A204.1 (cell line): Measurements from ENCODE around the gene EPYC.

Source experiments
- FAIRE-seq: peaks from 2 replicates; lab custom pipeline; 2012; peaks lifted over from hg19 to GRCh38; lab: Jason Lieb, UNC

Gene EPYC

DNA sequence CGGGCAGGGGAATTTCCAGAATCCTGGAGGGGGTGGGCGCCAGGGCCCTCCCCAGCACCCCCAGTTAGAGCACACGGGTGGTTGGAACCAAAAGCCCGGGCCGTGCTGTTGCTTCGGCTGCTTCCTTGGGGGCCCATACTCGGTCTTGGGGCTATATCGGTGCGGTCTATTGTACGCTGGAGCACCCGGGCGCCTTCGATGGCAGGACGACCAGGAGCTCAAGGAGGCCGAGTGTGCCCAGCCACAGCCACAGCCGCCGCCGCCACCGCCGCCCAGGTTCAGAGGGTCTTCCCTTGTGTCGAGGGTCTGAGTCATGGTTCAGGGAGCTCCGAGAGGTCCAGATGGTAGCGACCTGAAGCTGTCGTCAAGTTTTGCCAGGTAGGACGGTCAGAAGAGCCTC is 50.3 kb downstream of the EPYC start:
- no peak for FAIRE-seq

DNA sequence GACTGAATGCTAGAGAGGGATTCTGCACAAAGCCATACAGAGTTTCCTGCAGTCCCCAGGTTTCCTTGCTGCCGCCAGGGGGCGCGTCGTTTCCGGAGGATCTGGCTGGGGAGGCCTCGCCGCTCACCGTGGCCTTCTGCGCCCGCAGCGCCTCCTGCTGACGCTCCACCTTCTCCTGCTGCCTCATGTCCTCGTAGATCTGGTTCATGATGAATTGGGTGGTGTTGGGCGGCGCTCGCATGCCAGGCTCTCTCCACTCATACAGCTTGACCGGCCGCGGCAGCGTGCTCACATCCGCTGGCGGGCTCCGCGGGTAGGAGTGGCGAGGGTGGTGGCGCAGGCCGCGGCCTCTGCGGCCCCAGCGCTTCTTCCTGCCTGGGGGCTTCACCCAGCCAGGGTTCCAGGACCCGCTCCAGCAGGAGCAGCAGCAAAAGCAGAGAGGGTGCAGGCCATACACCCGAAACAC is 50.8 kb downstream of the EPYC start:
- no peak for FAIRE-seq

DNA sequence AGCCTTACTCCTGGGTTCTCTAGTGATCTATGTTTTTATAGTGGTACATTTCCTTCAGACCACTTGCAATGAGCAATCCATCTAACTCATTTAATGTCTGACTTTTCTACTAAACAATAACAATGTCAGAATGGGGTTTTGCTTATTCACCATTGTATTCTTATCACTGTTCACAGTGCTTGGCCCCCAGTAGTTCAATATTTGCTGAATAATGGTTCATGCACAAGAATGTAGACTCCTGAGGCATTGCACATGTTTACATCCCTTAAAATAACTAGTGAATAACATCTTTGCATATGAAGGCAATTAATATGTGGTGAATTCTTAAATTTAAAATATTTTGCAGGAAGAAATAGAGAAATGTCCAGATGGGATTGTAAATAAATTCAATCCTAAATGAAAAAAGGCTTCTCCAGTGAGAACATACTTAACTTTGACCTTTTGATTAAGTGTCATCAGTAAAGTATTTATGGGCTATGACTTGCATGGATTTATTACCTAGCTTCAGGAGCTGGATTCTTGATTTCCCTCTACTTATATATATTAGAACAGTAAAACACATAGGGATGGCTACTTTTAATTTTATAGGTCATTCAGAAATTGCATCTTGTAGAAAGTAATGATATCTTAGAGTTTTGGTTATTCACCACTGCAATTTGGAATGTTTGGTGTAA is 53.2 kb downstream of the EPYC start:
- no peak for FAIRE-seq

DNA sequence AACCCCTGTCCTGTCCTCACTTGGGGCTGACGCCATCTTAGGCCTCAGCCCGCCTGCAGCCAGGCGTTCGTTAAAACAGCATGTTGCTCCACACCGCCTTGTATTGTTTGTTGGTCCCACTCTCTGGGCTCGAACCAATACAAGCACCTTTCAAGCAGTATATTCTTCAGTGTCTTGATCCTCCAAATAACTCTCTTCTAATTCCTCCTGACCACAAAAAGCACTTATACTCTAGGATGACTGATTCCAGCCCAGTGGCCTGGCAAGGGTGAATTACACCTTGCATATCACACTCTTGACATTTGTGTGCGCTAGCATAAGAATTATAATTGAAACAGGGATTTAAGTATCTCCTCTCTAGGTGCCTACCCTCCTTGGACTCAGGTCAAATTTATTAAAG is 56.9 kb downstream of the EPYC start:
- no peak for FAIRE-seq

DNA sequence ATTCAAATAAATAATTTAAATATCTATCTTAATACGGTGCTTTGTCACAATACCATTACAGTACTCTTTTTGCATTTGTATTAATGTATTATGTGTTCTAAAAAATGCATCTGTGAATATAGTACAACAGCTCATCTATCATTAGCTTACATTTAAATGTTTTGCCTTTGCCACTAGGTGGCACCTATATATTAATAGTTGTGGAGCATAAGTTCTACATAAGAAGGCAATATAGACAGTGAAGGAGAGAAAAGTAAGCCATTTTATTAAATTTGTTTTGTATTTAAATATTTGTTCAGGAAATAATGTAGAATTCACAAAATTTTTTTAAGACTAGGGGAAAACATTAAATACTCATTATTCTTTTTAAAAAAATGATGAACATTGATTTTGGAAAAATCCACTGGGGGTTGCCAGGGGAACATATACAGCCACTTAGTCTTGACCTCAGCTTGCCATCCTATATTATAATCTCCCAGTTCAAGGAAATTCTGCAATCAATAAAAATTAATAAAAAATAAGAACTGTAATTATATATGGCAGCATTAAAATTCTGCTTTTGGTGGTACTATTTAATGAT is 59.6 kb downstream of the EPYC start:
- peak; percentile 97 for FAIRE-seq

DNA sequence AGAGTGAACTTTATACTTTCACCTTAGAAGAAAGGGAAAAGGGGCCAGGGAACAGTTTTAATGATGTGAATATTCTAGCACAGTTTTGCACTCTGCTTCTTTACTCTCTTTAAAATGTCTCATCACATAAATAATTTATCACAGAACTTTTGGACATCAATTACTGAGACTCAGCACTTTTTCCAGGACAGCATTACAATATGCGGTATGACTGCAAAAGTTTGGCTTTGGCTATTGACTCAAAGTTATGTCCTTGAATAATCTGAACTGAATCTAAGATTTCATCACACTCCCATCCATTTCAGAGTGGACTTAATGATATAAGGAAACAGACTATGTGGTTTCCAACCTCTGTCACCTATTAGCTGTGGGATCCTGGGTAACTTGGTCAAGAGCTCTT is 61.5 kb downstream of the EPYC start:
- no peak for FAIRE-seq

DNA sequence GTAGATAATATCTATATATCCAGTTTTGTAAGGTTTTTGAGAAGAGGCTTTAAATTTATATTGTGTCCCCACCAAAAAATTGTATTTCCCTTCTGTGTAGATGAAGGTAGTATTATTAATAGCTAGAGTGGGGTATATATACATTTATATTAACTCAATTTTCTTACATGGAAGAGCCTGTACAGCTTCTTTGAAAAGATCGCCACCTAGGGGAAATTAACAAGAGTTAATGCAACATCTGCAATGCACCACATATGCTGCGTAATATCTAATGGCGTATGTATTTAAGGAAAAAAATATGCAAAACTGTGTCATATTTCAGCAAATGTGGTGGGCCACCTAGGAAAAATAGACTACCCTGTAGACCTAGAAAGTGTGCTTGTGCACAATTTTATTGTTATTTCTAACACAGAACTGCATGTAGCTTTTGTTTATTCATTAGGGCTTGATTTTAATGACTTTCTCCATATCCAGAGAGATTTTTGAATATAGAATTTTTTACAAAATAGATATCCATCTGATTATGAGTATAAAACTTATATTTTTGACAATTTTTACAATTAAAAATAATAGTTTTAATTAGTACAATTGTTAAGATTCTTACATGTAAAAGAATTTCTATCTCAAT is 63.8 kb downstream of the EPYC start:
- peak; percentile 85 for FAIRE-seq

DNA sequence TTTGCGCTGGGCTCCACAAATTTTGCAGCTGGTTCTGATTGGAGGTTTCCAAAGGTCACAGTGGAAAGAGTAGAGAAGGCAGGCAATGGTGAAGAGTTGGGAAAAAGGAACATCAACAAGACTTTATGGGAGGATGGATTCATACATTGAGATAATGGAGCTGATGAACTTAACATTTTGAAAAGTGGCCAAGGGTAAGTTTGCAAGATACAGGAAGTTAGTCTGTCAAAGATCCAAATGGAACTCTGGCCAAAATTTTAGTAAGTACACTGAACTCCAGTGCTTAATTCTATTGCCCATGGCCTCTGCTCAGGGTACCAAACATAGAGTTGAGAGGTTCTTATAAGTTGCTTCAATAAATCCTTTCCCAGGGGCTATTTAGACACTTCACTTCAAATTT is 65.4 kb downstream of the EPYC start:
- no peak for FAIRE-seq

DNA sequence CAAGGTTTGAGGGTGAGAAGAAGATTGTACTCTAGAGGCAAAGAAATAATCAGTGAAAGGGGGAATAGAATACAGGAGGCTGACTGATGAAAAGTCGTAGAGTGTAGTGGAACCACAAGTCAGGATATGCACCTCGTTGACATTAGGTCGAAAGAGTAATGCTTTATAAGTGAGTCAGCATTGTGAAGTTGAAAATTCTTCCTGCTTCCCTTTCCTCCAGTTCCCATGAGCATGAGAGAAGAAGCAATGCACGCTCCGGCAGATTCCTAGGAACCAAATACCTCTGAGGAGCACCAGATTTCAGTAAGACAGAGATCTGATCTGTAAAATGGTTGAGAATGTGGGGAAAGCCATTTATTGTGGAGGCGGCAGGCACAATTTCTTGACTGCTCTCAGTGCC is 66.3 kb downstream of the EPYC start:
- no peak for FAIRE-seq

DNA sequence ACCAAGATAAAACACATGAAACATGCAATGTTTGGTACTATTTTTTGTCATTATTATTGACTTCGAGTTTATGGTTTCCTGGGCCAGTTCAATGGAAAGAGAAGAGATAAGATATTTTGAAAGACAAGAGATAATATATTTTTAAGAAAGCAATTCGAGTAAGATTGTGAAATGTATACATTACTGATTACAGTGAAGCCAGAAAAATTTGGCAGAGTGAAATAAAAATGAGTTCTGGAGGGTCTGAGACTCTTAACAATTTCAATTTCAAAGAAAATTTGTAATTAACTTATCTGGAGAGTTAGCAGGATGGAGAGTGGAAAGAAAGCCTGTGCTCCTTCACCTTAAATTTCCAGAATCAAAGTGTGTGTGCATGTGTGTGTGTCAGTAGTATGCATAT is 67.1 kb downstream of the EPYC start:
- no peak for FAIRE-seq

DNA sequence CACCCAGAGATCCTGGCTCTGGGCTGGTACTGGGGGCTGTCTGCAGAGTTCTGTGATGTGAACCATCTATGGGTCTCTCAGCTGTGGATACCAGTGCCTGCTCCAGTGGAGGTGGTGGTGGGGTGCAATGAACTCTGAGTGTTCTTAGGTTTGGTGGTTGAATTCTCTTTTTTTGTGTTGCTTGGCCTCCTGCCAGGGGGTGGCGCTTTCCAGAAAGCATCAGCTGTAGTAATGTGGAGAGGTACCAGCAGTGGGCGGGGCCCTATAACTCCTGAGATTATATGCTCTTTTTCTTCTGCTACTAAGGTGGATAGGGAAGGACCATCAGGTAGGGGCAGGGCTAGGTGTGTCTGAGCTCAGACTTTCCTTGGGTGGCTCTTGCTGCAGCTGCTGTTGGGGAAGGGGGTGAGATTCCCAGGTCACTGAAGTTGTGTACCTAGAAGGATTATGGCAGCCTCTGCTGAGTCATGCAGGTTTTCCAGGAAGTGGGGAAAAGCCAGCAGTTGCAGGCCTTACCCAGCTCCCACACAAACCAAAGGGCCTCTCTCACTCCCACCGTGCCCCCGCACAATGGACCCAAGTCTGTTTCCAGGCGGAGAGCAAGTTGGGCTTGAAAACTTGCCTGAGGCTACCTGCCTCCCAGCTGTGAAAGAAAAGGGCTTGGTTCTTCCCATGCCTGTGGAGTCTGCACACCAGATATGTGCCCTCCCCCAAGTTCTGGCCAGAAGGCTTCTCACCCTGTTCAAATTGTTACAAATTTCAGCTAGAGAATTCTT is 68.4 kb downstream of the EPYC start:
- FAIRE-seq: no peak

DNA sequence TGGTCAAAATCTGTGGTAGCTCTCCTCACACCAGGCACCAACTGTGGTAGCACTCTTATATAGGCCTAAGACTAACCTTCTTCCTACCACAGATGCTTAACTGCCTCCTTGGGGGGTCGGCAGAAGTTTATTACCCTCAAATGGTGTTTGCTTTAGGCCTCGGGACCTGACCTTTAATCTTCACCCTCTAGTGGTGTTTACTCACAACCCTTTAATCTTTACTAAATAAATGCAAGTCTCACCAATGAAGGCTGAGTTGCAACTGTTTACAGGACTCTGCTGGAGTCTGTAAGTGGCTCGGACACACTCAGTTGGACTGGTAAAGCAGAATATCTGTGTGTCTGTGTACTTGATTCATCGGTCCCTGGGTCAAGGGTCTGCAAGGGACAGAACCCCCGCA is 79.2 kb downstream of the EPYC start:
- no peak for FAIRE-seq

DNA sequence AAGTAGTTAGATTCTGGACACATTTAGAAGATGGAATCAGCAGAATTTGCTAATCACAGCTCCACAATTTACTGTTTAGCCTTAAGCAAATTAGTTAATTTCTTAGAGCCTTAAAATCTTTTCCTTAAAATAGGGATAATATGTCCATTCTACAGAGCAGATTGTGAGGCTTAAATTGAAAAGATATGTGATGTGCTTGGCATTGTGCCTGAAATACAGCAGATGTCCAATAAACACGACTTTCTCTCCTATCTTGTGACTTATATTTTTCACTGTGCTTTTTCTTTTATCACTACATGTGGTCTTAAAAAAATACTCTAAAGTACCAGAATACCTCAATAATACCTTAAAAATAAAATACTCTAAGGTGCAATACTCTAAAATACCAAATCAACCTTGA is 80.4 kb downstream of the EPYC start:
- no peak for FAIRE-seq

DNA sequence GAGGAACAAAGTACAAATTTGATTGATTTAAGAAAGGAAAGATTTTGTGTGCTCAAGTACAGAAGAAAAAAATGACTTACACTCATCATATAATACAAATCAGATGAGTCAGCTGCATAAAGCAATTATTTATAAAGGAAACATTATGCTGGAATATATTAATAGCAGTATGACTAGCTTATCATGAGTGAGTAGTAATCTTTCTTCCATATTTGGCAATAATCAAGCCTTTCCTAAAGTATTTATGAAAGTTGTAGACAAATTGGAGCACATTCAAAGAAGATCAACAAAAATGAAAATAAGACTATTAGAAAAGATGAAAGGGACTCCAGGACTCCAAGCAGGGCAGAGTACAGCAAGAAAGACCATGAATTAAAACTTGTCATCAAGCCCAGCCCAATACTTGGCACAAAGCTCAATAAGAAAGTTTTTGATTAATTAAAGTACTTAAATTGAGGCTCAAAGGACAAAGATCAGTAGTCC is 82.6 kb downstream of the EPYC start:
- FAIRE-seq: no peak

DNA sequence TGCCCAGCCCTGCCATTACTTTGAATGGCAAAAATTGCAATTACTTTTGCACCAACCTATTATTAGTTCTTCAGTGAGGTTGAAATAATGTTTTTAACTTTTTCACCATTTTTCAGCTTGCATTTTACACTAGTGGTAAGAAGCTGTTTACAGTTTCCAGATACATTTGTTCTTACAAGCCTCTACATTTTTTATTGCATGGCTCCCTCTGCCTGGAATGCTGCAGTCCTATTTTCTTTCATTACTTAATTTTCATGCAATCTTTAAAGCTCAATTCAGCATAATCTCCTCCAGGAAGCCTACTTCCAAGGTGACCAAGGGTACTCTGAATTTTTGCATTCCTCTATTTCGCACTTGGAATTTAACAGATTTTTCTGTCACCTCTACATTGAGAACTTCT is 83.2 kb downstream of the EPYC start:
- FAIRE-seq: no peak

DNA sequence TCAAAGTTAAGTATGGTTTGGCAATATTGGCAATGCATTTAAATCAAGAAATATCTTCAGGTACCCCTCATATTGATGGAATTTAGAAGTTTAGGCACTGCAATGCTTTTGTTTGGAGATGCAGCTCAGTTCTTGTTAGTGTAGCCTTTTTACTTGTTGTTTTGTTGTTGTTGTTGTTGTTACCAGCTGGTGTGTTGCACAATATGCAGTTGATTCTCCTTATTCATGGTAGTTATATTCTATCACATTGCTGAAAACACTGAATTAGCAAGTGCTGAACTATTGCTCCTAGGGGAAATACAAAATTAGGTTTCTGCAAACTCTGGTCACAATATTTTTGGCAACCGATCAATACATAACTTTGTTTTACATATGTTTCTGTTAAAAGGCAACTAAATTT is 84.5 kb downstream of the EPYC start:
- FAIRE-seq: no peak

DNA sequence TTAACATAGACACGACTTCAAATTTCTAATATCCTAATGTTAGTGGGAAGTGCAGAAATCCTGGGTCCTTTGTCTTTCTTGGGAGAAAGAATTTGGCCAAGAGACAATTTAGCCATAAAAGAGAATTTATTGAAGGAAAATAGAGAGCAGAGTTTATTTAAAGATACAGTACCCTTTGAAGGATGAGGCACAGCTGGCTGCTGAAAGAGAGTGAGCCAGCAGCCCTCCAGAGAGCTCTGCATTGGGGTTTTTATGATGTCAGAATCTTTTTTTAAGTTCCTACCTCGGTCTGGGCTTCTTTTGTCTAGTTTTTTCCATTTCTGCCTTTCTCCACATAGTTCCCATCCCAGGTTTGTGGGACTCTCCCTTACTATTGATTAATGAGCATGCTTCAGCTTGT is 87.3 kb downstream of the EPYC start:
- no peak for FAIRE-seq

DNA sequence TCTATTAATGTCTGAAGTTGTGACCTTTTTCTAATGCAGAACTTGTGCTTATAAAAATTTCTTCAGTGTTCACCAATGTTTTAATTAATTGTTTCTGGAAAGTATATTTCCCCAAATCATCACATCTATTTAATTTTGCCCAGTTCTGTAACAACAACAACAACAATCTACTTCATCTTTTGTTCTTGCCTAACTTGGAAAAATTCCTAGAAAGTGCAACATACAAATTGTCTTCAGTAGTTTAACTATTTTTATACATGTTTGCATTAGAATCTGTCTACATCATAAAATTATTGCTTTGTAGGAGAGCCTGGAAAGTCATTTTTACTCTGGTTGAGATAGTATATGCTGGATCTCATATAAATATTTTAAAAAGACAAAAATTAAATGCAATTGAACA is 88.3 kb downstream of the EPYC start:
- no peak for FAIRE-seq

DNA sequence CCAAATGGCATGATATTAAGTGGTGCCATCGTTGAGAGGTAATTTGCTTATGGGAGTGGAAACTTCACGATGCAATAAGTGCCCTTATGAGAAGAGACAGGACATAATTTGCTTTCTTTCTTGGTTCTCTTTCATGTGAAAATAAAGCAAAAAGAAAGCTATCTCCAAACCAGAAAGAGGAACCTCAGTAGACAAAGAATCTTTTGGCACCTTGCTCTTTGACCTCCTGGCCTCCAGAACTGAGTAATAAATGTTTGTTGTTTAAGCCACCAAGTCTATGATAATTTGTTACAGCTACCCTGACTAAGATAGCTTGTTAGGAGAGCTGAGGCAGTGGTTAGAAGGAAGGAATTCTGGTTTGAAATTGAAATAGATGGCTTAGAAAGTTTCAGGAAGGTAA is 89.4 kb downstream of the EPYC start:
- FAIRE-seq: no peak
